Activated naive CD8-positive, alpha-beta T cell treated with anti-CD3 and anti-CD28 coated beads, Interleukin-2, amount 50 U/mL, for 16 hours (primary cell): ENCODE results near the gene RCOR3.
"Not testable (repeated sequence)": the region's sequence is repeated elsewhere in the genome, so short reads cannot be mapped to it uniquely, and the experiment has no call there.

ENCODE experiments used
- DNase-seq: peaks from one replicate; pipeline ENCODE4 v3.0.0-alpha.2; 2020; ENCODE audit warnings: low read depth, low spot score

RCOR3 gene

GRCh38 chr1:211260141-211261107 is 1.3 kb downstream of the RCOR3 start:
- DNase-seq: peak; percentile 26

- no peak for DNase-seq
These were observed 2.1 kb downstream of the RCOR3 start for GRCh38 chr1:211261229-211261628.

GRCh38 chr1:211263022-211263421 is 3.9 kb downstream of the RCOR3 start:
- DNase-seq: not testable (repeated sequence)

GRCh38 chr1:211267204-211267857 is 8.2 kb downstream of the RCOR3 start:
- DNase-seq: no peak

GRCh38 chr1:211279340-211279739 is 20.2 kb downstream of the RCOR3 start:
- no peak for DNase-seq

GRCh38 chr1:211280910-211281309 is 21.7 kb downstream of the RCOR3 start:
- no peak for DNase-seq

GRCh38 chr1:211281320-211282022 is 22.3 kb downstream of the RCOR3 start:
- no peak for DNase-seq

- no peak for DNase-seq
These were observed 22.8 kb downstream of the RCOR3 start for GRCh38 chr1:211282023-211282373.

GRCh38 chr1:211285196-211285595 is 26.0 kb downstream of the RCOR3 start:
- DNase-seq: no peak

- no peak for DNase-seq
These were observed 28.1 kb downstream of the RCOR3 start for GRCh38 chr1:211287218-211287617.

- no peak for DNase-seq
These were observed 33.2 kb downstream of the RCOR3 start for GRCh38 chr1:211292411-211292810.

- DNase-seq: no peak
These were observed 37.2 kb downstream of the RCOR3 start for GRCh38 chr1:211296396-211296795.

GRCh38 chr1:211305044-211305443 is 45.9 kb downstream of the RCOR3 start:
- no peak for DNase-seq

GRCh38 chr1:211309617-211310016 is 50.5 kb downstream of the RCOR3 start:
- no peak for DNase-seq

- DNase-seq: no peak
These were observed 54.2 kb downstream of the RCOR3 start for GRCh38 chr1:211313392-211313791.

- DNase-seq: no peak
These were observed 59.6 kb downstream of the RCOR3 start for GRCh38 chr1:211318576-211319280.

GRCh38 chr1:211319892-211320291 is 60.7 kb downstream of the RCOR3 start:
- no peak for DNase-seq

GRCh38 chr1:211320980-211321379 is 61.8 kb downstream of the RCOR3 start:
- DNase-seq: no peak

GRCh38 chr1:211321646-211322045 is 62.5 kb downstream of the RCOR3 start:
- not testable (repeated sequence) for DNase-seq

- no peak for DNase-seq
These were observed 64.2 kb downstream of the RCOR3 start for GRCh38 chr1:211323156-211324063.
